GM19043 (cell line): ENCODE data around the gene MYO6.

Experiments used
- ATAC-seq: cut with Tn5 transposase; IDR thresholded peaks from one replicate; pipeline ENCODE4 v1.9.1; 2021; ENCODE audit warnings: low read depth; ENCODE audit not compliant: unreplicated experiment

The MYO6 gene

GRCh38 chr6:75818098-75818855 lies 69.2 kb downstream of the MYO6 start:
- ATAC-seq: no peak

- no peak for ATAC-seq
Observed at GRCh38 chr6:75819776-75820487, 70.9 kb downstream of the MYO6 start.

GRCh38 chr6:75824160-75824559 lies 75.1 kb downstream of the MYO6 start:
- no peak for ATAC-seq

GRCh38 chr6:75827163-75827562 lies 78.1 kb downstream of the MYO6 start:
- ATAC-seq: no peak

- ATAC-seq: no peak
Observed at GRCh38 chr6:75830959-75831885, 82.2 kb downstream of the MYO6 start.

GRCh38 chr6:75834447-75834846 lies 85.4 kb downstream of the MYO6 start:
- no peak for ATAC-seq

- no peak for ATAC-seq
Observed at GRCh38 chr6:75842191-75842590, 93.2 kb downstream of the MYO6 start.

GRCh38 chr6:75842732-75843131 lies 93.7 kb downstream of the MYO6 start:
- no peak for ATAC-seq

GRCh38 chr6:75843396-75843795 lies 94.4 kb downstream of the MYO6 start:
- no peak for ATAC-seq

GRCh38 chr6:75848274-75848673 lies 99.2 kb downstream of the MYO6 start:
- no peak for ATAC-seq

- no peak for ATAC-seq
Observed at GRCh38 chr6:75849329-75850025, 100.4 kb downstream of the MYO6 start.

GRCh38 chr6:75850026-75850833 lies 101.2 kb downstream of the MYO6 start:
- no peak for ATAC-seq

- ATAC-seq: no peak
Observed at GRCh38 chr6:75852721-75853120, 103.7 kb downstream of the MYO6 start.

- no peak for ATAC-seq
Observed at GRCh38 chr6:75853806-75854205, 104.8 kb downstream of the MYO6 start.

- peak; percentile 58 for ATAC-seq
Observed at GRCh38 chr6:75855052-75855451, 106.0 kb downstream of the MYO6 start.

- no peak for ATAC-seq
Observed at GRCh38 chr6:75856902-75857301, 107.9 kb downstream of the MYO6 start.

- ATAC-seq: no peak
Observed at GRCh38 chr6:75863001-75863400, 114.0 kb downstream of the MYO6 start.

- ATAC-seq: no peak
Observed at GRCh38 chr6:75863784-75864183, 114.7 kb downstream of the MYO6 start.

GRCh38 chr6:75864446-75864845 lies 115.4 kb downstream of the MYO6 start:
- ATAC-seq: no peak

- ATAC-seq: no peak
Observed at GRCh38 chr6:75870389-75870788, 121.3 kb downstream of the MYO6 start.
